ENCODE measurements around the gene FRZB.
"Not testable (repeated sequence)": the region's sequence is repeated elsewhere in the genome, so short reads cannot be mapped to it uniquely, and the experiment has no call there.

The FRZB gene

DNA sequence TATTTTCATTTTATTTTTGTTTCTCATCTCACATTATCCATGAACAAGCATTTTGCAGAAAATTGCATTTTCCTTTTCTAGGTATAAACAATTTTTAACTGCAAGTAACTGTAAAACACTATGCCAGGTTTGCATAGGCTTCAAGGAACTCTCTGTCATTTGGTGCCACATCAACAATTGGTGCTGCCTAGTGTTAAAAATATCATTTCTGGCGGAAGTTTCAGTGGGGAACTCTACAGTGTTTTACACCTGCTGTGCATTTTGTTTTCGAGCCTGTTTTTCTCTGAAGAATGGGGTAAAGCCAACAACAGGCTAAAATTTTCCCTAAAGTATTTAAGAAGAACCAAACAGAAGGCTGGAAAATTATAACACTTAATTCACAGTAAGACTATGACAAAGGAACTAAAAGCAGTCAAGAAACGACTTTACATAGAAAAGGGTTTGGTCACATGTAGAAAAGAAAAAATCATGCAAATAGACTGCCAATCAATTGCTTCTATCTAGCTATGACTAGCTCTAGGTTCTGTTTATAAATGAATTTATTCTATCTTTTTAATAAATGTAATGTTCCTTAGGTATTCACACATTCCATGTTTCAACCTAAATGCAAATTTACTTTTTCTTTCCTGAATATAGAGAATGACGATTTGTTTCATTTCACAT is 21.4 kb upstream of the FRZB start:
- Histone ChIP-seq H3K27me3 (no peaks in the 10 kb centered on the region), H3K4me1 (peaks cover 0 to 42% (median 5%) of the 10 kb centered on the region in 4 donors), H3K4me3 (no peak overlapping the region), H3K27ac (no peak overlapping the region), H3K36me3 (no peaks in the 10 kb centered on the region), H3K9me3 (no peaks in the 10 kb centered on the region)
- intact Hi-C loops (cut with DNase I; ENCODE audit: low total_unique reads) = no loop called here
- TF ChIP-seq, protein P1, sequence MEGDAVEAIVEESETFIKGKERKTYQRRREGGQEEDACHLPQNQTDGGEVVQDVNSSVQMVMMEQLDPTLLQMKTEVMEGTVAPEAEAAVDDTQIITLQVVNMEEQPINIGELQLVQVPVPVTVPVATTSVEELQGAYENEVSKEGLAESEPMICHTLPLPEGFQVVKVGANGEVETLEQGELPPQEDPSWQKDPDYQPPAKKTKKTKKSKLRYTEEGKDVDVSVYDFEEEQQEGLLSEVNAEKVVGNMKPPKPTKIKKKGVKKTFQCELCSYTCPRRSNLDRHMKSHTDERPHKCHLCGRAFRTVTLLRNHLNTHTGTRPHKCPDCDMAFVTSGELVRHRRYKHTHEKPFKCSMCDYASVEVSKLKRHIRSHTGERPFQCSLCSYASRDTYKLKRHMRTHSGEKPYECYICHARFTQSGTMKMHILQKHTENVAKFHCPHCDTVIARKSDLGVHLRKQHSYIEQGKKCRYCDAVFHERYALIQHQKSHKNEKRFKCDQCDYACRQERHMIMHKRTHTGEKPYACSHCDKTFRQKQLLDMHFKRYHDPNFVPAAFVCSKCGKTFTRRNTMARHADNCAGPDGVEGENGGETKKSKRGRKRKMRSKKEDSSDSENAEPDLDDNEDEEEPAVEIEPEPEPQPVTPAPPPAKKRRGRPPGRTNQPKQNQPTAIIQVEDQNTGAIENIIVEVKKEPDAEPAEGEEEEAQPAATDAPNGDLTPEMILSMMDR (IDR thresholded peaks at IDR 0.05) = no peak
- no peak for DNase-seq

DNA sequence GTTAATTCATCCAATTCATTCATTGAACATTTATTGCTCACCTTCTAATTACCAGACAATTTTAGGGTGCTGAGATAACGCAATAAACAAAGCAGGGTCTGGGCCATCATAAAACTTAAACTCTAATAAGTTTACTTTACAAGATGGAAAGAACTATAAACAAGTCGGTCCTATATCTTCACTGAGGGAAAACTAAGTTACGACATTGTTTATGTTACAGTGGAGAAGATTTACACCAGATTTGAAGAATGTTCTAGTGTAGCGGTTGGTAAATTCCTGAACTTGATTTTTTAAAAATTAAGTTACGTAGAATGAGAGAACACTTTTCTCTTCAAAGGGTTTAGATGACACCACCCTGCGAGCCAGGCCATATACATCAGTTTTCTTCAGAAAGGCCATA is 20.7 kb upstream of the FRZB start:
- intact Hi-C loops (cut with DNase I; ENCODE audit: low total_unique reads) = no loop called here
- DNase-seq = no peak
- H3K4me3 ChIP-seq = no peak overlapping the region
- H3K27me3 ChIP-seq = no peaks in the 10 kb centered on the region
- H3K9me3 ChIP-seq = no peaks in the 10 kb centered on the region
- TF ChIP-seq, protein P1 (IDR thresholded peaks at IDR 0.05) = no peak
- H3K4me1 ChIP-seq = peaks cover 0 to 42% (median 5%) of the 10 kb centered on the region in 4 donors
- H3K36me3 ChIP-seq = no peaks in the 10 kb centered on the region
- H3K27ac ChIP-seq = peak overlapping the region in 1 of 2 donors; percentile 38

- DNase-seq = no peak
- Histone ChIP-seq H3K27me3 (no peaks in the 10 kb centered on the region), H3K4me1 (peaks cover 0 to 41% (median 5%) of the 10 kb centered on the region in 4 donors), H3K4me3 (no peak overlapping the region), H3K9me3 (no peaks in the 10 kb centered on the region), H3K27ac (peak overlapping the region in 1 of 2 donors; percentile 38), H3K36me3 (no peaks in the 10 kb centered on the region)
- TF ChIP-seq, protein P1 (IDR thresholded peaks at IDR 0.05) = no peak
- intact Hi-C loops (cut with DNase I; ENCODE audit: low total_unique reads) = no loop called here
These were observed 19.3 kb upstream of the FRZB start for GRCh38 chr2:182885771-182886170.

- no peak for DNase-seq
- peaks cover 0 to 41% (median 5%) of the 10 kb centered on the region in 4 donors for H3K4me1 ChIP-seq
- no peaks in the 10 kb centered on the region for H3K27me3 ChIP-seq
- H3K36me3 ChIP-seq = no peaks in the 10 kb centered on the region
- peak overlapping the region; percentile 30 to 52 for H3K27ac ChIP-seq
- TF ChIP-seq, protein P1 (IDR thresholded peaks at IDR 0.05) = no peak
- intact Hi-C loops (cut with DNase I; ENCODE audit: low total_unique reads) = no loop called here
- no peaks in the 10 kb centered on the region for H3K9me3 ChIP-seq
- H3K4me3 ChIP-seq = no peak overlapping the region
These were observed 17.0 kb upstream of the FRZB start for GRCh38 chr2:182883451-182883850.

- H3K4me3 ChIP-seq; H3K27ac ChIP-seq; H3K27me3 ChIP-seq; H3K36me3 ChIP-seq; intact Hi-C loops (cut with DNase I; ENCODE audit: low total_unique reads); DNase-seq; H3K9me3 ChIP-seq: not testable (repeated sequence)
- peaks cover 0 to 23% (median 0%) of the 10 kb centered on the region in 4 donors for H3K4me1 ChIP-seq
These were observed 13.7 kb upstream of the FRZB start for GRCh38 chr2:182880100-182880499.

DNA sequence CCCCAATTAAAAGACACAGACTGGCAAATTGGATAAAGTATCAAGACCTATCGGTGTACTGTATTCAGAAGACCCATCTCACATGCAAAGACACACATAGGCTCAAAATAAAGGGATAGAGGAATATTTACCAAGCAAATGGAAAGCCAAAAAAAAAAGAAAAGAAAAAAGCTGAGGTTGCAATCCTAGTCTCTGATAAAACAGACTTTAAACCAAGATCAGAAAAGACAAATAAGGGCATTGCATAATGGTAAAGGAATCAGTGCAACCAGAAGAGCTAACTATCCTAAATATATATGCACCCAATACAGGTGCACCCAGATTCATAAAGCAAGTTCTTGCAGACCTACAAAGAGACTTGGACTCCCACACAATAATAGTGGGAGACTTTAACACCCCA is 10.2 kb upstream of the FRZB start:
- H3K4me3 ChIP-seq; intact Hi-C loops (cut with DNase I; ENCODE audit: low total_unique reads); H3K4me1 ChIP-seq; H3K9me3 ChIP-seq; H3K27me3 ChIP-seq; H3K36me3 ChIP-seq; DNase-seq; H3K27ac ChIP-seq: not testable (repeated sequence)

- DNase-seq = no peak
- Histone ChIP-seq H3K9me3 (no peaks in the 10 kb centered on the region), H3K27ac (no peak overlapping the region), H3K4me3 (no peak overlapping the region), H3K36me3 (no peaks in the 10 kb centered on the region), H3K4me1 (peaks cover 0 to 21% (median 10%) of the 10 kb centered on the region in 4 donors), H3K27me3 (no peaks in the 10 kb centered on the region)
- TF ChIP-seq, protein P1 (IDR thresholded peaks at IDR 0.05) = no peak
- intact Hi-C loops (cut with DNase I; ENCODE audit: low total_unique reads) = no loop called here
These were observed 3.8 kb upstream of the FRZB start for GRCh38 chr2:182870227-182870626.
